Epithelial cell of proximal tubule (primary cell): ENCODE measurements around the gene DAD1. TPM values are rescaled to one million over a fixed set of nuclear protein-coding genes. Genes with fewer than 3 reads are reported as not detected.

Source experiments
- DNase-seq: peaks from one replicate; pipeline ENCODE4 v3.0.0-alpha.2; 2011; ENCODE audit warnings: low read depth
- H3K4me3 ChIP-seq: 2 replicates; pipeline ENCODE4 v1.5.1; 2011; ENCODE audit warnings: low read depth, mild to moderate bottlenecking, low read length
- total RNA-seq: library from RNA; depleted of rRNA; stranded (reverse); fragments of >200 nt; gene quantifications from 2 replicates; pipeline ENCODE4 v1.2.3, GENCODE V29; 2015
- TF ChIP-seq, protein P1 (sequence below): conservative IDR thresholded peaks from 2 replicates; pipeline ENCODE4 v1.5.1; 2012; ENCODE audit warnings: low read depth, mild to moderate bottlenecking, low read length

Gene DAD1
- total RNA-seq, 1 donor from 2014 or later = 389 TPM

DNA sequence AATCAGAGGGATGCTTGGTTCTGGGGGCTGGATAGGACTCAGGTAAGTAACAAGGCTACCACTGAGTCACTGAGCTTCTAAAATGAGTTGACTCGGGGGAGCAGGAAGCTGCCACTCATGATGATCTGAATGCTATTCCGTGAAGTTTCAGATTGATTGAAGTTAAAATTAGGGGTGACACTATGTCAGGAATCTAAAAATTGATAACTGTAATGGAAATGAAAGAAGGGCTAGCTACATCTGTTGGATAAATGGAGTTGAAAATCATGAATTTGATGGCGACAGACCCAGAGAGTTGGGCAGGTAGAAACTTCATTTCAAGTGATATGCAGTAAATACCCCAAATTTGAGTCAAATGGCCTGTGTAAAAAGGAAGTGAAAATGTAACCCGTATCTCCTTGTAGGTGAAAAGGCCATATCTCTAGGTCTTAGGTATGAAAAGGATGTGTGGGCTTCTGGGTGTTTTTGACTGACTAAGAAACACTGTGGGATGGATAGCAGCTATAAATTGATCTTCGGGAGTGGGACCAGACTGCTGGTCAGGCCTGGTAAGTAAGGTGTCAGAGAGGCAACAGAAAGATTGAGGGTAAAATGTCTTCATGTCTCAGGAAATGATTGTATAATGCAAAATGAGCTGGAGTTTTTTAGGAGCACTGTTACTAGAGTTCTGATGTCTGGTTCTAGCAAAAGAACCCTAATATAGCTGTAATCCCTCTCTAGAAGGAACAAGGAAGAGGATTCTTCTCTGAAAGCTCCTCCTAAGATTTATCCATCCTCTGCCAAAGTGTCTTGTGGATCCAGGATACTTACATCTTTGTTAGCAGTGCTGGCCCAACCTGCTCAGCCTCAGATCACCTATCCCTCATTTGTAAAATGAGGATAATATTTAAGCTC is 57.3 kb downstream of the DAD1 start:
- TF ChIP-seq, protein P1, sequence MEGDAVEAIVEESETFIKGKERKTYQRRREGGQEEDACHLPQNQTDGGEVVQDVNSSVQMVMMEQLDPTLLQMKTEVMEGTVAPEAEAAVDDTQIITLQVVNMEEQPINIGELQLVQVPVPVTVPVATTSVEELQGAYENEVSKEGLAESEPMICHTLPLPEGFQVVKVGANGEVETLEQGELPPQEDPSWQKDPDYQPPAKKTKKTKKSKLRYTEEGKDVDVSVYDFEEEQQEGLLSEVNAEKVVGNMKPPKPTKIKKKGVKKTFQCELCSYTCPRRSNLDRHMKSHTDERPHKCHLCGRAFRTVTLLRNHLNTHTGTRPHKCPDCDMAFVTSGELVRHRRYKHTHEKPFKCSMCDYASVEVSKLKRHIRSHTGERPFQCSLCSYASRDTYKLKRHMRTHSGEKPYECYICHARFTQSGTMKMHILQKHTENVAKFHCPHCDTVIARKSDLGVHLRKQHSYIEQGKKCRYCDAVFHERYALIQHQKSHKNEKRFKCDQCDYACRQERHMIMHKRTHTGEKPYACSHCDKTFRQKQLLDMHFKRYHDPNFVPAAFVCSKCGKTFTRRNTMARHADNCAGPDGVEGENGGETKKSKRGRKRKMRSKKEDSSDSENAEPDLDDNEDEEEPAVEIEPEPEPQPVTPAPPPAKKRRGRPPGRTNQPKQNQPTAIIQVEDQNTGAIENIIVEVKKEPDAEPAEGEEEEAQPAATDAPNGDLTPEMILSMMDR = no peak
- DNase-seq = no peak
- no peak overlapping the region for H3K4me3 ChIP-seq

DNA sequence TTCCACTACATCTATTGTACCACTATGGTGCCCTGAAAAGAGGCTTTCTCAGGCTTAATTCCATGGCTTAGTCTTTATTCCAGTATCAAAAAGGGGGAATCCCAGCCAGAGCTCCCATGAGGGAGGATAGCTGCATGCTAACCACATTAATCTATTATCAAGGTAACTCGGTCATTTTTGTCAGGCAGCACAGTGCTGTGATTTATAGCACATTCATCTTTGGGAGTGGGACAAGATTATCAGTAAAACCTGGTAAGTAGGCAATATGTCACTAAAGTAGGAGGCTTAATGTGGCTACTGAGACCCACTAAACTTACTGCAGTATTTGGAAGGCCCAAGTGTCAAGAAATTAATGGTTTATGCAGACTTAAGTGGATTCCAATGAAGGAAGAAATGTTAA is 58.9 kb downstream of the DAD1 start:
- TF ChIP-seq, protein P1 = no peak
- no peak for DNase-seq
- no peak overlapping the region for H3K4me3 ChIP-seq

DNA sequence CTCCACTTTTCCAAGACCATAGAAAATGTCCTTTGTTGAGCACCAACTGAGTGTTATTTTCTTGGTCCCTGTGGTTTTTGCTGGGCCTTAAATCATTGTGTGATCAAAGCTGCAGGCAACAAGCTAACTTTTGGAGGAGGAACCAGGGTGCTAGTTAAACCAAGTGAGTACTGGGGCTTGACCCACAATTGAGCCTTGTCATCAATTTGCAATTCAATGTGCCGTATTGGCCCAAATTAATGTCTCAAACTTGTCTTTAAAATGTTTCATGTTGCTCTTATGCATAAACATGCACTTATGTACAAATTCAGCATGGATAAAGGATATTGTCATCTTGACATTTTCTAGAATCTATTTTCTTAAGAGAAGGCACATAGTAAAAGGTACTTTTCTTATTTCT is 62.3 kb downstream of the DAD1 start:
- H3K4me3 ChIP-seq = no peak overlapping the region
- TF ChIP-seq, protein P1 = no peak
- no peak for DNase-seq

DNA sequence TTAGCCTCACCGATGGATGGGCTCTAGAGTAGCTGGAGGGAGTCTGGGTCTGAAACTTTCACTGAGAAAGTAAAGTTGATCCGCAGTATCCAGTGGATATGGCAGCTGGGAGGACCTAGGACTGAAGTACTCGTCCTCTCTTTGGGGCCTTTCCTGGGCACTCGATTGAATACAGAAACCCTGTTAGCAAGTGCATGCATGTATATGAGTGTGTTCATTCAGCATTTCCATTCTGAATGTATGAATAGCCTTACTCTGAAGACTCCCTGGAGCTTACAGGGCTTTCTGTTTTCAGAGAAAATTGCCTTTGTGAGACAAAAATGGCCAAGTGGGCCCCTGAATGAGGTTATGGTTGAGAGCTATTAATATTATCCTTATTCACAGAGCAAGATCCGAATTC is 62.8 kb downstream of the DAD1 start:
- no peak overlapping the region for H3K4me3 ChIP-seq
- TF ChIP-seq, protein P1 = no peak

DNA sequence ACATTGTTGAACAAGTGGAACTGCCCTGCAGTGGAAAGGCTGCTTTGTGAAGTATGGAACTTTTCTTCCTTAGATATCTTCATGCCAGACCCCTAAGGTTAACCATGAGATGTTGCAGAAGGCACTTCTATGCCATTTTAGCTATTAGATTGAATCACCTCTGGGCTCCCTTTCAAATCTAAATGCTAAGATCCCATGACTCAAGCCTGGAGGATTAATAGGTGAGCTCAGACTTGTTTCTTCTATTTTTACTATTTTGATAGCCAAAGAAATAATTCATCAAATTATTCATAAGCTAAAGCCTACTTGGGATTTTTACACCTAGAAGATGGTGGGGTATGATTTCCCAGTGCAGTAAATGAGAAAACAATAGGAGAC is 64.3 kb downstream of the DAD1 start:
- TF ChIP-seq, protein P1 = no peak
- no peak for DNase-seq
- H3K4me3 ChIP-seq = no peak overlapping the region

More for the DNA sequence above, 62.8 kb downstream of the DAD1 start:
- no peak for DNase-seq

DNA sequence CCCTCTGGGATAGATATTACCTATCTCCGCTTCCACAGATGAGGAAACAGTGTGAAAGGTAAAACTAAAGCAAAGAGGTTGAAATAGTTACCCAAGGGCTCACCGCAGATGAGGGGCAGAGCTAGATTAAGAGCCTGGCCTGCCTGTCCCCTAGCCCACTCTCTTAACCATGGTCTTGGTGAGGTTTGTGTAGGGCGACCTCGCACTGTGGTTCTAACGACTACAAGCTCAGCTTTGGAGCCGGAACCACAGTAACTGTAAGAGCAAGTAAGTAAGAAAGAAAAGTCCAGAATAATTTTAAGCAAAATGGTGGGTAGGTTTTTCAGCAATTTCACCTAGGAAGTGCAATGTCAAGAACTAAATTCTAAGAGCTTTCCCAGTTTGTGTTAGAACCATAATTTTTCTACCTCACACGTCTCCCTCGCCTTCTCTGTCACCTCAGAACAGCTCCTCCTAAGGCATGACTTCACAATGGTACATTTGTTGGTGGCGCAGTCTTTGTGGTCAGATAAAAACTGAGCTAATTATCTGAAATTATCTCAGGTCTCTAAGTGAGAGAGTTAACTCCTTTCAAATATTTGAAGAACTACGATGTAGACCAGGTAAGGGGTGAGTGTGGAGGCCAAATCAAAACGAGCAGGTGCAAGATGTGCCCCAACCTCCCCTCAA is 64.8 kb downstream of the DAD1 start:
- DNase-seq = no peak
- no peak overlapping the region for H3K4me3 ChIP-seq
- TF ChIP-seq, protein P1 = no peak
